GM21360 (cell line): Measurements from ENCODE around the gene BTBD7.

ENCODE experiments used
- ATAC-seq: cut with Tn5 transposase; IDR thresholded peaks from one replicate; pipeline ENCODE4 v1.9.1; 2021; ENCODE audit warnings: mild to moderate bottlenecking, moderate library complexity; ENCODE audit not compliant: unreplicated experiment

Gene BTBD7

GRCh38 chr14:93200553-93200952, 132.3 kb downstream of the BTBD7 start:
- ATAC-seq: no peak

DNA sequence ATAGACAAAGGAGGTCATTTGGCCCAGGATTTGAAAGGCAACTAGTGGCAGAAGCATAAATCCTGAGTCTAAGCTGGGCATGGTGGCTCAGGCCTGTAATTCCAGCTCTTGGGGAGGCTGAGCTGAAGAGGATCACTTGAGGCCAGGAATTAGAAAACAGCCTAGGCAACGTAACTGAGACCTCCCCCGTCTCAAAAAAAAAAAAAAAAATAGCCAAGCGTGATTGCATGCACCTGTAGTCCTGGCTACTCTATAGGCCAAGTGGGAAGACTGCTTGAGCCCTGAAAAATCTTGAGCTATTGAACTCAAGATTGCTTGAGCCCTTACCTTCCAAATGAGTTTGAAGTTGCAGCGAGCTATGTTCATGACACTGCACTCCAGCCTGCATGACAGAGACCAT, 133.8 kb downstream of the BTBD7 start:
- no peak for ATAC-seq

DNA sequence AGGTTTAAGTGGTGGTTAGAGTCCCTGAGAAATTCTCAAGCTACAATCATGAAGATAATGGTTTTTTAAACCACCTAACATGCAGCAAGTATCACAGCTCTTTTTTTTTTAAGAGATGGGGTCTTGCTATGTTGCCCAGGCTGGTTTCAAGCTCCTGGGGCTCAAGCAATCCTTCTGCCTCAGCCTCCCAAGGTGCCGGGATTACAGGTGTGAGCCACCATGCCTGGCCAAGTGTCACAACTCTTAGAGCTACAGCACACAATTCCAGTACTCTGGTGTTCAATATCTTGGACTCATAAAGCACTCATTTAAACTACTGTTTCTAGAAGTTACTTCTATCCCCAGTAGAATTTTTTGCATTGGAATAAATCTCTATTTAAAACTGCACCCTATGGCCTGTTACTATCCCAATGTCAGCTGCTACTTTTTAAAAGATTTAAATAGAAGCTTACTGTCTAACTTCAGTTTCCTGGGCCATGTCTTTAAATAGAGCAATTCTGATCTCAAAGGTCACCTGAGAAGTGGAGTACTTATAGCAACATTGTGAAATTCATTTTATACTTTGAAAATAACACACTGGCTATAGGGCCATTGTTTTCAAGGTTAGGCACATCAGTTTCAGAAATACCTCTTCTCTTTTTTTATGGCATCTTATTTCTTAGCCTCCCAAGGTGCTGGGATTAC, 137.4 kb downstream of the BTBD7 start:
- ATAC-seq: no peak
